Neural crest cell (in vitro differentiated cells): ENCODE measurements around the gene TAGAP. TPM values are rescaled to one million over a fixed set of nuclear protein-coding genes. Genes with fewer than 3 reads are reported as not detected.

Source experiments
- DNase-seq: peaks from one replicate; pipeline ENCODE4 v3.0.0; 2021; ENCODE audit warnings: low read depth, mixed read lengths, low spot score
- H3K27ac Mint-ChIP-seq: one replicate; pipeline ENCODE4 v1.8.0; 2021; ENCODE audit warnings: mild to moderate bottlenecking, mixed read lengths; ENCODE audit not compliant: unreplicated experiment
- H3K27me3 Mint-ChIP-seq: 2 replicates; pipeline ENCODE4 v1.8.0; 2021; ENCODE audit warnings: low read depth, mild to moderate bottlenecking, mixed read lengths
- H3K36me3 Mint-ChIP-seq: 2 replicates; pipeline ENCODE4 v1.8.0; 2021; ENCODE audit warnings: low read depth, mild to moderate bottlenecking, mixed read lengths
- H3K4me1 Mint-ChIP-seq: 2 replicates; pipeline ENCODE4 v1.8.0; 2021; ENCODE audit warnings: mixed read lengths
- H3K4me3 Mint-ChIP-seq: one replicate; pipeline ENCODE4 v1.8.0; 2021; ENCODE audit warnings: mild to moderate bottlenecking, mixed read lengths
- H3K9me3 Mint-ChIP-seq: 2 replicates; pipeline ENCODE4 v1.8.0; 2021; ENCODE audit warnings: mixed read lengths
- total RNA-seq: library from RNA; stranded (reverse); gene quantifications from 2 replicates; pipeline ENCODE4 v1.2.1, GENCODE V29; 2021
- TF ChIP-seq, protein P1 (sequence below): fragments of 200-600 bp; sonication (generic); conservative IDR thresholded peaks from 2 replicates; pipeline ENCODE4 v1.5.0; 2021; ENCODE audit warnings: antibody characterized with exemption, mild to moderate bottlenecking

The TAGAP gene
- total RNA-seq, 1 donor from 2014 or later, result not detected

DNA sequence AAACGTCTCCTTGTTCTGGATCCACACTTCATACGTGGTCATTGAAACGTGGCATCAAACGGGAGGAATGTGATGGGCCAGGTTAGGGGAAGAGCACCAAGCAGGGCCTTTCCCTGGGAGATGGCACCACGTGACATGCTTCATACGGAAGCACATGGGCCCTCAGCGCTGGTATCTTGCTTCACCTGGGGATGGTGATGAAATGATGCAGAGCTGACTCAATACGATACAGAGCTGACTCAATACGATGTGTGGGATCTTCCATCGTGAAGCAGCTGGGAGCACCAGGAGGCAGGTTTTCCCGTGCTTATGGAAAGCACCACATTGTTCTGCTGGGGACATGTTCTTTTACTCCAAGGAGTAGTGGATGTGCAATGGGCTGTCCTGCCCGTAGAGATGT lies 22.5 kb upstream of the TAGAP start:
- Mint-ChIP-seq H3K4me1 (no peaks in the 10 kb centered on the region), H3K27ac (no peak overlapping the region), H3K4me3 (no peak overlapping the region), H3K27me3 (peaks cover 82% of the 10 kb centered on the region), H3K9me3 (no peaks in the 10 kb centered on the region), H3K36me3 (no peaks in the 10 kb centered on the region)
- DNase-seq, result no peak
- TF ChIP-seq, protein P1, sequence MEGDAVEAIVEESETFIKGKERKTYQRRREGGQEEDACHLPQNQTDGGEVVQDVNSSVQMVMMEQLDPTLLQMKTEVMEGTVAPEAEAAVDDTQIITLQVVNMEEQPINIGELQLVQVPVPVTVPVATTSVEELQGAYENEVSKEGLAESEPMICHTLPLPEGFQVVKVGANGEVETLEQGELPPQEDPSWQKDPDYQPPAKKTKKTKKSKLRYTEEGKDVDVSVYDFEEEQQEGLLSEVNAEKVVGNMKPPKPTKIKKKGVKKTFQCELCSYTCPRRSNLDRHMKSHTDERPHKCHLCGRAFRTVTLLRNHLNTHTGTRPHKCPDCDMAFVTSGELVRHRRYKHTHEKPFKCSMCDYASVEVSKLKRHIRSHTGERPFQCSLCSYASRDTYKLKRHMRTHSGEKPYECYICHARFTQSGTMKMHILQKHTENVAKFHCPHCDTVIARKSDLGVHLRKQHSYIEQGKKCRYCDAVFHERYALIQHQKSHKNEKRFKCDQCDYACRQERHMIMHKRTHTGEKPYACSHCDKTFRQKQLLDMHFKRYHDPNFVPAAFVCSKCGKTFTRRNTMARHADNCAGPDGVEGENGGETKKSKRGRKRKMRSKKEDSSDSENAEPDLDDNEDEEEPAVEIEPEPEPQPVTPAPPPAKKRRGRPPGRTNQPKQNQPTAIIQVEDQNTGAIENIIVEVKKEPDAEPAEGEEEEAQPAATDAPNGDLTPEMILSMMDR, result no peak

DNA sequence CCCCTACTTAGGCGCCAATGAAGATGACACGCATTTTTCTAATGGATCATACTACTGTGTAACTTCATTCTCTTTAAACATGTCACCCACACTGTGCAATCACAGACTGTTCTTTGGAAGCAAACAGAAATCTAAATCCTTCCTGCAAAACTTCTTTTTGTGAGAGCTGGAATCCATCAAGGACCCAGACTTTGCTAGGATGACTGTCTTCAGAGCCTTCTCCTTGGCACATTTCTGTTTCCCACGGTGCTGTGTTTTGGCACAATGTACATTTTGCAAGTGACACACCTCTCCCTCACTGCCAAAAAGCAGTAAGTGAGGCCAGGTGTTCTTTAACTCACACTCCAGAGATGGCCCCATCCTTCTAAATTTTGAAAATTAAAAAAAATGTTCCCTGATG lies 21.7 kb upstream of the TAGAP start:
- Mint-ChIP-seq H3K27me3 (peaks cover 78% of the 10 kb centered on the region), H3K4me1 (no peaks in the 10 kb centered on the region), H3K9me3 (no peaks in the 10 kb centered on the region), H3K4me3 (no peak overlapping the region), H3K27ac (no peak overlapping the region), H3K36me3 (no peaks in the 10 kb centered on the region)
- DNase-seq, result no peak
- TF ChIP-seq, protein P1, result no peak

DNA sequence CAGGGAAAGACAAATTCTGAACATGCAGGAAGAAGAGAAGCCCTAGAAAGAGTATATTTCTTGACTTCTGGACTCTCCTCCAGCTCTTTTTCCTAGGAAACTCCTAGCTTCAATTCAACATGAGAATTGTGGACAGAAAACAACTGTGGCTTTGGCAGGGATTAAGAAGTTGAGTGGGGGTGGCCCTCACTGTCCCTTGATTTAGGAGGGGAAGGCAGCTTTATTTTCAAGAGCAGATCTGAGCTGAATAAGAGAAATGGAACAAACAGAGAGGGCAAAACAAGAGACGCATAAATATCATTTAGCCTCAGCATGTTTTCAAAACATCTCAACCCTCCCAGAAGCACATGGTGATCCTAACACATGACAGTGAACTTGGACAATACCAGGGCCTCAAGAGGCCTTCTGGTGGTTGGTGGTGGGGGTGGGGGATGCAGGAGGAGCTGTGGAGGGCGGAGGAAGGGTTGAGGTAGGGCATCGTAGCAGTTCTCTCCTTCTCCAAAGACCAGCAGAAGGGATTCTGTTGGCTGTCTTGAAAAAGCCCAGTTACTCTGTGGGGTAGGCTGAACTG lies 21.1 kb upstream of the TAGAP start:
- Mint-ChIP-seq H3K27ac (no peak overlapping the region), H3K27me3 (peaks cover 76% of the 10 kb centered on the region), H3K36me3 (no peaks in the 10 kb centered on the region), H3K4me3 (no peak overlapping the region), H3K9me3 (no peaks in the 10 kb centered on the region), H3K4me1 (no peaks in the 10 kb centered on the region)
- DNase-seq, result no peak
- TF ChIP-seq, protein P1, result no peak

DNA sequence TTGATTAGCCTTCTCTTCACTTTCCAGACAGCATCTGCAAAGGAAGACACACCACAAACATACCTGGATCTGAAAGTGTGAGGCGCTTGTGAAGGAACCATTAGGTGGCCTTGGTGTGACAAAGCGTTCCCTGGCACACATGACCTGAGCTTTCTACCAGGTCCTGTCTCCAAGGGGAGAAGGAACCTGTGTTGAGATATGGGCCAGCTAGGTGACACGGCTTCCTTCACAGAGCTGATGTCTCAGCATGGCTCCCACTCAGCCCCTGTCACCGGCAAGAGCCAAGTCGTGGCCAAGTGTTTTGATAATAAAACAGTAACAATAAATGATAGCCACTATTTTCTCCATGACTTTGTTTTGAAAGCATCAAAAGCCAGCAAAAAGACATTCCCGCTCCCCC lies 20.3 kb upstream of the TAGAP start:
- no peak for DNase-seq
- Mint-ChIP-seq H3K27me3 (peaks cover 69% of the 10 kb centered on the region), H3K9me3 (no peaks in the 10 kb centered on the region), H3K4me1 (no peaks in the 10 kb centered on the region), H3K36me3 (no peaks in the 10 kb centered on the region), H3K27ac (no peak overlapping the region), H3K4me3 (no peak overlapping the region)
- TF ChIP-seq, protein P1, result no peak

DNA sequence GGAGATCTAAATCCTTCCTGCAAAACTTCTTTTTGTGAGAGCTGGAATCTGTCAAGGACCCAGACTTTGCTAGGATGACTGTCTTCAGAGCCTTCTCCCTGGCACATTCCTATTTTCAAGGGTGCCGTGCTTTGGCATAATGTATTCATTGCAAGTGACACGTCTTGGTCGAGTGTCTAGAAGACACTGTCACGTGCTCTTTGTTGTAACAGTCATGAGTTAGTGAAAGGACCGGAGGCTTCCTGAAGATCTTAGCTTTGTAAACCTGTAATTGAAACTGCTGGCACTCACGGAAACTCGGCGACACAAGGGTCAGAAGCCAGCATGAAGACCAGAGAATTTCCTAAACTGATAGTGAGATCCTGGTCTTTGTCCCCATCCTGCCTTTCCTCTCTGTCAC lies 19.7 kb upstream of the TAGAP start:
- TF ChIP-seq, protein P1, result no peak
- H3K27ac Mint-ChIP-seq, result no peak overlapping the region
- H3K4me1 Mint-ChIP-seq, result no peaks in the 10 kb centered on the region
- no peaks in the 10 kb centered on the region for H3K36me3 Mint-ChIP-seq
- H3K4me3 Mint-ChIP-seq, result no peak overlapping the region
- peaks cover 68% of the 10 kb centered on the region for H3K27me3 Mint-ChIP-seq
- no peaks in the 10 kb centered on the region for H3K9me3 Mint-ChIP-seq
- DNase-seq, result no peak
